Endothelial cell of umbilical vein (primary cell): ENCODE measurements around the gene ST6GALNAC6. TPM values are rescaled to one million over a fixed set of nuclear protein-coding genes. Genes with fewer than 3 reads are reported as not detected.

Experiments
- BruUV-seq: library from RNA; stranded (reverse); fragments of 400-500 nt; replicated peaks from 2 replicates; lab custom pipeline; 2021; lab: Mats Ljungman, UMichigan
- CTCF ChIA-PET: fragments of 300-600, 350-600 bp; sonication (Branson Sonifier 250); formaldehyde crosslinking; loops from one replicate; lab custom pipeline; 2021; ENCODE audit warnings: antibody characterized with exemption, inconsistent platforms; lab: Charles Lee
- POLR2A ChIA-PET: fragments of 300-600, 350-600 bp; sonication (Branson Sonifier 250); formaldehyde crosslinking; loops from one replicate; lab custom pipeline; 2021; ENCODE audit warnings: antibody characterized with exemption, inconsistent platforms; lab: Charles Lee
- DNase-seq: peaks from one replicate; pipeline ENCODE4 v3.0.0-alpha.2; 2011; ENCODE audit warnings: low read depth, low spot score
- FAIRE-seq: peaks from 2 replicates; lab custom pipeline; 2011; peaks lifted over from hg19 to GRCh38; lab: Jason Lieb, UNC
- H2AFZ ChIP-seq: 2 replicates; pipeline ENCODE4 v1.6.0; 2012; ENCODE audit warnings: low read depth, low read length, control low read depth, inconsistent platforms
- H3K27ac ChIP-seq: 2 replicates; pipeline ENCODE4 v1.5.1; 2011; ENCODE audit warnings: low read depth, mild to moderate bottlenecking, control low read depth, low read length, moderate library complexity; ENCODE audit not compliant: insufficient read depth
- H3K27me3 ChIP-seq, 2 experiments: 2 replicates each; pipeline versions ENCODE4 v1.6.0 to v1.6.1; 2011; ENCODE audit warnings: low read length in 2 of 2, mixed read lengths in 1 of 2; ENCODE audit not compliant: control insufficient read depth in 2 of 2, insufficient read depth in 2 of 2
- H3K36me3 ChIP-seq, 2 experiments: 2 replicates in 1 of 2; 3 replicates in 1 of 2; pipeline ENCODE4 v1.5.1; 2011; ENCODE audit warnings: low read length in 2 of 2, mild to moderate bottlenecking in 1 of 2, moderate library complexity in 1 of 2; ENCODE audit not compliant: control insufficient read depth in 2 of 2, insufficient read depth in 2 of 2; ENCODE audit errors: extremely low read depth in 1 of 2
- H3K4me1 ChIP-seq: 3 replicates; pipeline ENCODE4 v1.5.1; 2011; ENCODE audit warnings: mild to moderate bottlenecking, low read length; ENCODE audit not compliant: control insufficient read depth, insufficient read depth; ENCODE audit errors: extremely low read depth
- H3K4me2 ChIP-seq: 2 replicates; pipeline ENCODE4 v1.6.1; 2011; ENCODE audit warnings: low read length, control low read depth, mixed read lengths; ENCODE audit not compliant: insufficient read depth
- H3K4me3 ChIP-seq, 3 experiments: fragments of 200-600 bp in 1 of 3; sonication (generic), shearing (Covaris generic) in 1 of 3; replicated peaks in 1 of 3; 2 replicates each; pipeline ENCODE4 v1.5.1; 2011 to 2016; ENCODE audit warnings: control low read depth in 3 of 3, low read length in 3 of 3, mild to moderate bottlenecking in 2 of 3, inconsistent platforms in 1 of 3, low read depth in 1 of 3, moderate library complexity in 1 of 3; ENCODE audit not compliant: insufficient read depth in 1 of 3
- H3K79me2 ChIP-seq: 2 replicates; pipeline ENCODE4 v1.6.0; 2012; ENCODE audit warnings: low read length, inconsistent platforms; ENCODE audit not compliant: control insufficient read depth, insufficient read depth
- H3K9ac ChIP-seq: replicated peaks from 2 replicates; pipeline ENCODE3; 2011; ENCODE audit warnings: low read length, control low read depth; ENCODE audit not compliant: insufficient read depth; ENCODE audit errors: extremely low read depth
- H3K9me1 ChIP-seq: replicated peaks from 3 replicates; pipeline ENCODE4 v1.6.0; 2011; ENCODE audit warnings: mild to moderate bottlenecking, low read length; ENCODE audit not compliant: control insufficient read depth, insufficient read depth; ENCODE audit errors: extremely low read depth
- H3K9me3 ChIP-seq: replicated peaks from 2 replicates; pipeline ENCODE4 v1.5.1; 2012; ENCODE audit warnings: low read length, inconsistent platforms; ENCODE audit not compliant: control insufficient read depth, insufficient read depth
- H4K20me1 ChIP-seq: replicated peaks from 2 replicates; pipeline ENCODE3; 2011; ENCODE audit warnings: mild to moderate bottlenecking, low read length; ENCODE audit not compliant: control insufficient read depth, insufficient read depth; ENCODE audit errors: extremely low read depth
- CTCF ChIP-seq, 2 donors: IDR thresholded peaks; 1 replicate in 1 of 2; 2 replicates in 1 of 2; pipeline ENCODE4 v1.5.1; 2011; ENCODE audit warnings: low read length in 2 of 2, mild to moderate bottlenecking in 2 of 2, moderate library complexity in 2 of 2, control low read depth in 1 of 2, inconsistent platforms in 1 of 2, low read depth in 1 of 2; ENCODE audit not compliant: insufficient read depth in 1 of 2; ENCODE audit errors: extremely low read depth in 1 of 2
- EZH2 ChIP-seq: IDR thresholded peaks from 2 replicates; pipeline ENCODE4 v1.6.1; 2012; ENCODE audit warnings: borderline replicate concordance, low read depth, mild to moderate bottlenecking, moderate library complexity, low read length, inconsistent platforms; ENCODE audit not compliant: severe bottlenecking
- FOS ChIP-seq: IDR thresholded peaks from 2 replicates; pipeline ENCODE4 v1.6.1; 2011; ENCODE audit warnings: mild to moderate bottlenecking, low read length, moderate library complexity, borderline replicate concordance; ENCODE audit not compliant: insufficient read depth
- GATA2 ChIP-seq: IDR thresholded peaks from 2 replicates; pipeline ENCODE4 v1.7.0; 2011; ENCODE audit warnings: low read depth, mild to moderate bottlenecking, moderate library complexity, mixed read lengths, low read length; ENCODE audit not compliant: insufficient read length, insufficient read depth
- JUN ChIP-seq: IDR thresholded peaks from 2 replicates; pipeline ENCODE4 v1.6.1; 2011; ENCODE audit warnings: borderline replicate concordance, low read depth; ENCODE audit not compliant: insufficient read length, insufficient read depth
- MAX ChIP-seq: IDR thresholded peaks from 2 replicates; pipeline ENCODE4 v1.6.1; 2011; ENCODE audit not compliant: insufficient read depth, insufficient read length
- MYC ChIP-seq: IDR thresholded peaks from one replicate; pipeline ENCODE4 v1.6.1; 2011; ENCODE audit warnings: mild to moderate bottlenecking, low read depth, low read length
- POLR2A ChIP-seq: IDR thresholded peaks from 2 replicates; pipeline ENCODE4 v1.6.1; 2012; ENCODE audit warnings: low read depth, mild to moderate bottlenecking, control low read depth, low read length
- POLR2AphosphoS5 ChIP-seq: IDR thresholded peaks from 2 replicates; pipeline ENCODE4 v1.6.1; 2012; ENCODE audit warnings: low read depth, mild to moderate bottlenecking, control low read depth, low read length, moderate library complexity; ENCODE audit not compliant: insufficient read depth
- dilution Hi-C: fragments of 300-500 bp; cut with MboI; formaldehyde crosslinking; loops from one replicate; pipeline ENCODE4 v1.15.0; 2019; ENCODE audit warnings: low sequenced_read_pairs; ENCODE audit not compliant: extremely low pct_ligation_motif_present
- intact Hi-C: fragments of 100-400 bp; cut with micrococcal nuclease; formaldehyde crosslinking; loops from one replicate; pipeline ENCODE4 v1.10.0; 2022
- polyA plus RNA-seq, 4 experiments: library from polyadenylated mRNA; depleted of rRNA in 3 of 4; stranded (reverse) in 3 of 4; unstranded in 1 of 4; fragments of >200 nt; gene quantifications; 2 replicates each; pipeline versions ENCODE4 v1.2.1 to v1.2.3, GENCODE V29; 2011 to 2012; ENCODE audit warnings: missing spikeins in 1 of 4
- total RNA-seq: library from RNA; stranded (reverse); gene quantifications from 2 replicates; pipeline ENCODE4 v1.2.3, GENCODE V29; 2021

ST6GALNAC6 gene
- total and polyA plus RNA-seq, 2 donors (not counting 3 experiments of a cell fraction or from before 2014, with no cell fraction given), result 43.0 to 78.9 TPM

- Histone ChIP-seq H3K36me3 (no peaks in the 10 kb centered on the region), H4K20me1 (no peaks in the 10 kb centered on the region), H3K27ac (no peak overlapping the region), H3K9me3 (no peaks in the 10 kb centered on the region), H3K4me1 (peaks cover 17% of the 10 kb centered on the region), H3K4me2 (no peak overlapping the region), H2AFZ (no peak overlapping the region), H3K9ac (no peak overlapping the region), H3K79me2 (no peaks in the 10 kb centered on the region), H3K27me3 (peaks cover 3 to 6% of the 10 kb centered on the region in 2 experiments), H3K9me1 (no peaks in the 10 kb centered on the region), H3K4me3 (no peak overlapping the region)
- DNase-seq, result no peak
- dilution Hi-C loops, result no loop called here
- ChIA-PET CTCF (interaction anchor here (1.1 to 2.4 kb wide), 5 partner anchors 8 to 188 kb away, joined by 3 to 9 read pairs (median 7); no protein-coding TSS in a partner anchor), POLR2A (no interaction called here)
- TF ChIP-seq MAX (no peak), POLR2AphosphoS5 (no peak), EZH2 (no peak), MYC (no peak), GATA2 (no peak), POLR2A (no peak)
- BruUV-seq, result no TSS peak
- FAIRE-seq, result no peak
- intact Hi-C loops, result no loop called here
Measured at GRCh38 chr9:127929625-127929979, 30.2 kb upstream of the ST6GALNAC6 start.

- Histone ChIP-seq H3K27me3 (peaks cover 3 to 6% of the 10 kb centered on the region in 2 experiments), H3K4me2 (no peak overlapping the region), H3K36me3 (no peaks in the 10 kb centered on the region), H2AFZ (no peak overlapping the region), H3K9me1 (no peaks in the 10 kb centered on the region), H3K4me3 (no peak overlapping the region), H3K79me2 (no peaks in the 10 kb centered on the region), H4K20me1 (no peaks in the 10 kb centered on the region), H3K27ac (no peak overlapping the region), H3K9ac (no peak overlapping the region), H3K4me1 (peaks cover 17% of the 10 kb centered on the region), H3K9me3 (no peaks in the 10 kb centered on the region)
- intact Hi-C loops, result no loop called here
- no peak for TF ChIP-seq CTCF (IDR thresholded peaks at IDR 0.05; ENCODE audit: extremely low read depth in 1 of 2, insufficient read depth in 1 of 2, low read depth in 1 of 2, low read length in 2 of 2)
- TF ChIP-seq MYC, result no peak
- TF ChIP-seq POLR2A, result no peak
- TF ChIP-seq FOS, result no peak
- no peak for TF ChIP-seq JUN
- TF ChIP-seq EZH2, result no peak
- no peak for TF ChIP-seq MAX
- TF ChIP-seq GATA2, result no peak
- TF ChIP-seq POLR2AphosphoS5, result no peak
- CTCF ChIA-PET, result interaction anchor here (1.2 to 2.4 kb wide), 3 partner anchors 10 to 106 kb away, joined by 3 to 9 read pairs (median 5); no protein-coding TSS in a partner anchor
- BruUV-seq, result no TSS peak
- FAIRE-seq (no peak), DNase-seq (no peak)
- POLR2A ChIA-PET, result no interaction called here
- dilution Hi-C loops, result no loop called here
Measured at GRCh38 chr9:127928676-127929624, 29.5 kb upstream of the ST6GALNAC6 start.
